ENCODE results near the gene GRID1.
"Not testable (repeated sequence)": the region's sequence is repeated elsewhere in the genome, so short reads cannot be mapped to it uniquely, and the experiment has no call there.

The GRID1 gene

GRCh38 chr10:85978566-85979358 lies 387.8 kb downstream of the GRID1 start:
- TF ChIP-seq GATA1 (IDR thresholded peaks at IDR 0.05; ENCODE audit: low read depth, low read length) (no peak), POLR2A (IDR thresholded peaks at IDR 0.05; ENCODE audit: low read length) (no peak)
- DNase-seq, result no peak

DNA sequence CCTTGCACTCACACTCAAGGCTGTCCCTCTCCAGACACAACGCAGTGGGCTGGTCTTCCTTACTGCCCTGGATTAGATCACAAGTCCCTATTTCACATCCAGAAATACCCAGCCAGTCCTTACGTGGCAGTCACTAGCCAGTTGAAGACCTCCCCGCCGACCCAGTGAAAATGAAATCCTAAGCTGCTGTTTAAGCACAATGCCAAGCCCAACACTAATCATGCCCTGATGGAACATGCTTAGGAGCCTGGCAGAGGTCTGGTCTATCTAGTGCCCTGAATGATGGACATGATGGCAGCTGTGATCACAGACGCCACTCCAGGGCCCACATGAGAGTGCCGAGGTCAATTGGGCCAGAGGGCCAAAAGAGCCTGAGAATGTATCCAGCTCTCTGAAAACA lies 389.0 kb downstream of the GRID1 start:
- DNase-seq, result no peak
- no peak for TF ChIP-seq POLR2A (IDR thresholded peaks at IDR 0.05; ENCODE audit: low read length)
- TF ChIP-seq GATA1 (IDR thresholded peaks at IDR 0.05; ENCODE audit: low read depth, low read length), result no peak

- TF ChIP-seq POLR2A (IDR thresholded peaks at IDR 0.05; ENCODE audit: low read length) (no peak), GATA1 (IDR thresholded peaks at IDR 0.05; ENCODE audit: low read depth, low read length) (no peak)
- DNase-seq, result no peak
These were observed 390.3 kb downstream of the GRID1 start for GRCh38 chr10:85976267-85976793.

GRCh38 chr10:85971494-85971893 lies 395.1 kb downstream of the GRID1 start:
- TF ChIP-seq POLR2A (IDR thresholded peaks at IDR 0.05; ENCODE audit: low read length) (no peak), GATA1 (IDR thresholded peaks at IDR 0.05; ENCODE audit: low read depth, low read length) (no peak)
- DNase-seq, result no peak

DNA sequence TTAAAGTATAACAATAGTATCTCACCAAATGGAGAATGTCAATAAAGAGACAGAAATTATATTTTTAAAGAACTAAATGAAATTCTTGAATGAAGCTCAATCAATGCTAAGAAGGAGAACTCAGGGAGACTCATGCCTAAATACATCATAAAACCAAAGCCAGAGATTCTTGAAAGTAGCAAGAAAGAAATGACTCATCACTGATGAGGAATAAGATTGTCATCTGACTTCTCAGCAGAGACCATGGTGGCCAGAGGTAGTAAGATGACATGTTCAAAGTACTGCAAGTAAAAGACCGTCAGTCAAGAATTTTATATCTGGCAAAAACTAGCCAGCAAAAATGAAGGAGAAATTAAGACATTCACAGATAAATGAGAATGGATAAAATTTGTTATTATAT lies 399.0 kb downstream of the GRID1 start:
- no peak for DNase-seq
- no peak for TF ChIP-seq GATA1 (IDR thresholded peaks at IDR 0.05; ENCODE audit: low read depth, low read length)
- TF ChIP-seq POLR2A (IDR thresholded peaks at IDR 0.05; ENCODE audit: low read length), result no peak

DNA sequence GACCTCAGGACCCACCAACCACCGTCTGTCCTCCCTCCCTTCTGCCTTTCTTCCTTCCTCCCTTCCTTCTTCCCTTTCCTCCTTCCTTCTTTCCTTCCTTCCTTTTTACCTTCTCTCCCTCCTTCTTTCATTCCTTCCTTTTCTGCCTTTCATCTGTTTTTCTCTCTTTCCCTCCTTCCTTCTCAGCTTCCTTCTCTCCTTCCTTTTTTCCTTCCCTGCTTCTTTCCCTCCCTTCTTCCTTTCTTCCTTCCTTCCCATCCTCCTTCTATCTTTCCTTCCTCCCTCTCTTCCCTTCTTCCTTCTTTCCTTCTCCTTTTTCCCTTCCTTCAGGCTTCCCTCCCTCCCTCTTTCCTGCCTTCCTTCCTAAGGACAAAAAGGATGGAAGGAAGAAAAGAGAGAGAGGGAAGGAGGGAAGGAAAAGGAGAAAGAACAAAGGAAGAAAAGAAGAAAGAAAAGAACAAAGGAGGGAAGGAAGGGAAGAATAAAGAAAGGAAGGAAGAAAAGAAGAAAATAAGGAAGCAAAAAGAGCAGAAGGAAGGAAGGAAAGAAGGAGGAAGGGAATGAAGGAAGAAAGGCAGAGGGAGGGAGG lies 405.0 kb downstream of the GRID1 start:
- no peak for TF ChIP-seq GATA1 (IDR thresholded peaks at IDR 0.05; ENCODE audit: low read depth, low read length)
- TF ChIP-seq POLR2A (IDR thresholded peaks at IDR 0.05; ENCODE audit: low read length), result no peak
- no peak for DNase-seq

DNA sequence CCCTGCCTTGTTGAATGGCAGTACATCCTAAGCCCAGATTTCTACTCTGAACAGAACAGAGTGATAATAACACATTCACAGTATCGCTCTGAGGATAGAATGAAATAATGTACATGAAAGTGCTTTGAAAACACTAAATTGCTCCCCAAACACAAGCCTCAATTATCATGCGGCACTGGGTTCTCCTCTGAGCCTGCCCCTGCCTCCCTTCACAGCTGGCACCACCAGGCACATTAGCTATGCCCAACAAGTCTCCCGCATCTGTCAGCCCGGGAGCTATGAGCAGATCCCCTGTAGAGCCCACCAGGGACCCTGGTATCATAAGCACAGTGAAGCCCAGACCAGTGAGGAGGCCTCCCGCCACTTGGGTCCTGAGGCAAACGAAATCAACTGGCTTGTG lies 405.5 kb downstream of the GRID1 start:
- no peak for DNase-seq
- TF ChIP-seq POLR2A (IDR thresholded peaks at IDR 0.05; ENCODE audit: low read length) (no peak), GATA1 (IDR thresholded peaks at IDR 0.05; ENCODE audit: low read depth, low read length) (no peak)

DNA sequence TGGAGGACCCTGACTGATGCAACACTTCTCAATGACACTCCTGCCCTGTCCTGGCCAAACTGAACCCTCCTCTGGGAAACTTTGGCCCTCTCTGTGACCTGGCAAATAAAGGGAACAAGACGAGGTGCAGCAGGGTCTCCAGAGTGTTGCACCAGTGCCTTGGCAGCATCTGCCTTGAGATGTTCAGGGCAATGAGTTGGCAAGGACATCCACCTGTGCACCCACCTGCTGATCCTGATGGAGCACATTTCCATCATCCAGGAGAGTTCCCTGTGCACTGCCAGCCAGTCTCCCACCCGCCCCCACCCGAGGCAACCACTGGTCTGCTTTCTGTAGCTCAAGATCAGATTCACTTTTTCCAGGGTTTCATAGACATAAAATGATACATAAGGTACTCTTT lies 407.4 kb downstream of the GRID1 start:
- no peak for DNase-seq
- TF ChIP-seq GATA1 (IDR thresholded peaks at IDR 0.05; ENCODE audit: low read depth, low read length), result no peak
- no peak for TF ChIP-seq POLR2A (IDR thresholded peaks at IDR 0.05; ENCODE audit: low read length)

- no peak for DNase-seq
- TF ChIP-seq GATA1 (IDR thresholded peaks at IDR 0.05; ENCODE audit: low read depth, low read length), result no peak
- TF ChIP-seq POLR2A (IDR thresholded peaks at IDR 0.05; ENCODE audit: low read length), result no peak
These were observed 415.7 kb downstream of the GRID1 start for GRCh38 chr10:85950921-85951320.

DNA sequence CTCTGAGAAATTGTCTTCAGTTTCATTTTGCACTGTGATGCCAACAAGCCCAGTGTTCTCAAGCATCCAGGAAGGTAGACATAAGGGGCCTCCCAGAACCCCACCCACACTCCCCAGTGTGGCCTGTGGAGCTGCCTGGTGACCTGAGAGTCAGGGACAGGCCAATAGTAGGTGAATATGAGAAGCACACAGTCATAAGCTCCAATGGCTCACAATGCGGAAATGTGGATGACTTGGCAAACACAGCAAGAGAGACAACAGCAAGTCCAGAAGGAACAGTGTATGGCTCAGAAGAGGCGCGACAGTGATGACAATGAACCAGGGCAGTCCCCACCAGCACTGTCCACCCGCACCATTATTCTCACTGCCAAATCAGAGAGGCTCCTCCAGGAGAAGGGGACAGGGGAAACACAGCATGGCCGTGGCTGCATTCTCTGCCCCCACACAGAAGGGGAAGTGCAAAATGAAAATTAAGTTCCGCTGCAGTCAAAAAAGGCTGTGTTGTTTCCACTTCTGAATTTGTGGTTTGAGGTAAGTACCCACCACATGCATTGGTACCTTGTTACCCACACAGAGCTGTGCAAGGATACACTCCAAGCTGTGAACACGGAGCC lies 419.8 kb downstream of the GRID1 start:
- no peak for DNase-seq
- TF ChIP-seq POLR2A (IDR thresholded peaks at IDR 0.05; ENCODE audit: low read length) (no peak), GATA1 (IDR thresholded peaks at IDR 0.05; ENCODE audit: low read depth, low read length) (no peak)

DNA sequence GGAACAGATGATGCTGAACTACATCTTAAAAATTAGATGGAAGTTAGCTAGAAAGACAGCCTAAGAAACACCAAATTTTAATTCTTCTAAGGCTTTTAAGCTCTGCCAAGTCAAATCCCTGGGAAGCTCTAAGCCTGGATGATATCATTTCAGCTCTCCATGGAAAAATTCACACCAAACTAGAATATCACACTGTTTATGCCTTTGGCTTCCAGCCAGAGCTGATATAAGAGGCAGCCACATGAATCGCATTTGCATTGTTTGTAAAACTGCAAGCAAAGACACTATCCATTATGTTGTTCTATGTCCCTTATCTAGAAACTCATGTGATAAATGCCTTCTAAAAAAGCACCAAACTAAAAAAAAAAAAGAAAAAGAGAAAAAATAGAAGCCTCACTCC lies 430.4 kb downstream of the GRID1 start:
- TF ChIP-seq GATA1 (IDR thresholded peaks at IDR 0.05; ENCODE audit: low read depth, low read length), result no peak
- TF ChIP-seq POLR2A (IDR thresholded peaks at IDR 0.05; ENCODE audit: low read length), result no peak
- DNase-seq, result no peak

GRCh38 chr10:85934586-85934985 lies 432.0 kb downstream of the GRID1 start:
- DNase-seq, result no peak
- TF ChIP-seq GATA1 (IDR thresholded peaks at IDR 0.05; ENCODE audit: low read depth, low read length) (no peak), POLR2A (IDR thresholded peaks at IDR 0.05; ENCODE audit: low read length) (no peak)

- DNase-seq, result not testable (repeated sequence)
These were observed 436.6 kb downstream of the GRID1 start for GRCh38 chr10:85929993-85930392.

DNA sequence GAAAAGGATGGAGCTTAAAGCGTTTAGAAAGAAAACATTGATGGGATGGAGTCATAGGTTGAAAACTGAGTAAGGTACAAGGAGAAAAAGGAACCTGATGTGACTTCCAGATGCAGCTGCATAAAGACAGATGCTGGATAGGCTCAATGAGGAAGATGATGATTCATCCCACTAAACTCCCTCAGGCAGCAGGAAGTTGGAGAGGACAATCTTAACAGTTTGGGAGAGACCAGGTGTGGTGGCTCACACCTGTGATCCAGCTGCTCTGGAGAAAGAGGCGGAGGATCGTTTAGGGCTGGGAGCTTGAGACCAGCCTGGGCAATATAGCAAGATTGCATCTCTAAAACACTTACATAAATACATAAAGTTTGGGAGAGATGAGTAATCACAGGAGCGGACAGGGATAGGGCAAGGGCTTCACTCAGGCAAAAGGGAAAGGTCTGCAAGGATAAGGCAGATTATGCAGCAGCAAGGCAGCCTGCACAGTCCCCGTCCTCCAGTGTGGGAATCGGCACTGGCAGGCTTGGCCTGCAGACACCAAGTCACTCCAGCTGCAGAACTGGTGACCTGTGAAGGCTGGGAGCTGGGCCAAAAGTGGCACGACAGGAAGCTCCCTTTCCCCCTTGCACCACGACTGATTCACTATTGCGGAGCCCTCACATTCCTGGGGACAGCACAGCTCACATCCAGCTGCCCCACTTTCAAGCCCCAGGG lies 438.5 kb downstream of the GRID1 start:
- DNase-seq, result no peak
- no peak for TF ChIP-seq GATA1 (IDR thresholded peaks at IDR 0.05; ENCODE audit: low read depth, low read length)
- no peak for TF ChIP-seq POLR2A (IDR thresholded peaks at IDR 0.05; ENCODE audit: low read length)

Measured in erythroblast (primary cell).